Measurements from ENCODE around the gene CMSS1. TPM values are rescaled to one million over a fixed set of nuclear protein-coding genes. Genes with fewer than 3 reads are reported as not detected.

The CMSS1 gene
- polyA plus RNA-seq, 4 donors = 31.3 to 48.7 (median 42.2) TPM

- DNase-seq (ENCODE audit: low read depth in 4 of 4, low spot score in 3 of 4) = no peak
These were observed 303.0 kb downstream of the CMSS1 start for GRCh38 chr3:100120693-100121092.

GRCh38 chr3:100122321-100122720 lies 304.7 kb downstream of the CMSS1 start:
- no peak for DNase-seq (ENCODE audit: low read depth in 4 of 4, low spot score in 3 of 4)

GRCh38 chr3:100123112-100123511 lies 305.4 kb downstream of the CMSS1 start:
- DNase-seq (ENCODE audit: low read depth in 4 of 4, low spot score in 3 of 4) = no peak

- no peak for DNase-seq (ENCODE audit: low read depth in 4 of 4, low spot score in 3 of 4)
These were observed 306.6 kb downstream of the CMSS1 start for GRCh38 chr3:100124201-100124761.

GRCh38 chr3:100125161-100125938 lies 307.7 kb downstream of the CMSS1 start:
- no peak for DNase-seq (ENCODE audit: low read depth in 4 of 4, low spot score in 3 of 4)

GRCh38 chr3:100127792-100128191 lies 310.1 kb downstream of the CMSS1 start:
- DNase-seq (ENCODE audit: low read depth in 4 of 4, low spot score in 3 of 4) = no peak

GRCh38 chr3:100128565-100128964 lies 310.9 kb downstream of the CMSS1 start:
- no peak for DNase-seq (ENCODE audit: low read depth in 4 of 4, low spot score in 3 of 4)

- DNase-seq (ENCODE audit: low read depth in 4 of 4, low spot score in 3 of 4) = no peak
These were observed 312.3 kb downstream of the CMSS1 start for GRCh38 chr3:100129941-100130340.

GRCh38 chr3:100131241-100131640 lies 313.6 kb downstream of the CMSS1 start:
- DNase-seq (ENCODE audit: low read depth in 4 of 4, low spot score in 3 of 4) = no peak

- peak in 1 of 4 donors; percentile 8 for DNase-seq (ENCODE audit: low read depth in 4 of 4, low spot score in 3 of 4)
These were observed 319.3 kb downstream of the CMSS1 start for GRCh38 chr3:100136921-100137320.

GRCh38 chr3:100140976-100141375 lies 323.3 kb downstream of the CMSS1 start:
- no peak for DNase-seq (ENCODE audit: low read depth in 4 of 4, low spot score in 3 of 4)

GRCh38 chr3:100141586-100141985 lies 323.9 kb downstream of the CMSS1 start:
- DNase-seq (ENCODE audit: low read depth in 4 of 4, low spot score in 3 of 4) = no peak

- no peak for DNase-seq (ENCODE audit: low read depth in 4 of 4, low spot score in 3 of 4)
These were observed 326.7 kb downstream of the CMSS1 start for GRCh38 chr3:100144255-100144866.

GRCh38 chr3:100149130-100149529 lies 331.5 kb downstream of the CMSS1 start:
- no peak for DNase-seq (ENCODE audit: low read depth in 4 of 4, low spot score in 3 of 4)

GRCh38 chr3:100149713-100150415 lies 332.2 kb downstream of the CMSS1 start:
- no peak for DNase-seq (ENCODE audit: low read depth in 4 of 4, low spot score in 3 of 4)

- DNase-seq (ENCODE audit: low read depth in 4 of 4, low spot score in 3 of 4) = no peak
These were observed 332.8 kb downstream of the CMSS1 start for GRCh38 chr3:100150473-100150872.

GRCh38 chr3:100151024-100151707 lies 333.5 kb downstream of the CMSS1 start:
- DNase-seq (ENCODE audit: low read depth in 4 of 4, low spot score in 3 of 4) = no peak

GRCh38 chr3:100154171-100154570 lies 336.5 kb downstream of the CMSS1 start:
- no peak for DNase-seq (ENCODE audit: low read depth in 4 of 4, low spot score in 3 of 4)

- no peak for DNase-seq (ENCODE audit: low read depth in 4 of 4, low spot score in 3 of 4)
These were observed 337.5 kb downstream of the CMSS1 start for GRCh38 chr3:100155128-100155527.

- DNase-seq (ENCODE audit: low read depth in 4 of 4, low spot score in 3 of 4) = no peak
These were observed 337.9 kb downstream of the CMSS1 start for GRCh38 chr3:100155590-100155989.

GRCh38 chr3:100157685-100158084 lies 340.0 kb downstream of the CMSS1 start:
- DNase-seq (ENCODE audit: low read depth in 4 of 4, low spot score in 3 of 4) = no peak

Measured in left renal pelvis (tissue), 4 donors.